HAP-1 (cell line): ENCODE data around the gene CCDC12.
A peak's percentile ranks its signal among the peaks of the same experiment; 100 is the strongest.

Source experiments
- DNase-seq, 2 experiments: peaks; one replicate each; pipeline ENCODE4 v3.0.0-alpha.2; 2016 to 2020; ENCODE audit warnings: low spot score in 2 of 2
- H3K27me3 ChIP-seq: fragments of 250-450 bp; sonication (Bioruptor Pico); 2 replicates; pipeline ENCODE4 v1.5.1; 2020; ENCODE audit warnings: low read depth, mild to moderate bottlenecking, moderate library complexity
- H3K36me3 ChIP-seq: fragments of 250-450 bp; sonication (Bioruptor Pico); replicated peaks from 2 replicates; pipeline ENCODE4 v1.5.1; 2020; ENCODE audit warnings: mild to moderate bottlenecking
- H3K4me1 ChIP-seq: fragments of 250-450 bp; sonication (Bioruptor Pico); 2 replicates; pipeline ENCODE4 v1.5.1; 2020; ENCODE audit warnings: mild to moderate bottlenecking
- H3K4me3 ChIP-seq: fragments of 250-450 bp; sonication (Bioruptor Pico); 2 replicates; pipeline ENCODE4 v1.5.1; 2020; ENCODE audit warnings: mild to moderate bottlenecking, moderate library complexity
- H3K9me3 ChIP-seq: fragments of 250-450 bp; sonication (Bioruptor Pico); 2 replicates; pipeline ENCODE4 v1.5.1; 2020; ENCODE audit warnings: mild to moderate bottlenecking, moderate library complexity
- in situ Hi-C: fragments of 300-500 bp; cut with MboI; formaldehyde crosslinking; loops from 3 replicates; pipeline ENCODE4 v1.14.3; 2020; ENCODE audit warnings: low sequenced_read_pairs, inconsistent platforms, mixed read lengths

CCDC12 gene

DNA sequence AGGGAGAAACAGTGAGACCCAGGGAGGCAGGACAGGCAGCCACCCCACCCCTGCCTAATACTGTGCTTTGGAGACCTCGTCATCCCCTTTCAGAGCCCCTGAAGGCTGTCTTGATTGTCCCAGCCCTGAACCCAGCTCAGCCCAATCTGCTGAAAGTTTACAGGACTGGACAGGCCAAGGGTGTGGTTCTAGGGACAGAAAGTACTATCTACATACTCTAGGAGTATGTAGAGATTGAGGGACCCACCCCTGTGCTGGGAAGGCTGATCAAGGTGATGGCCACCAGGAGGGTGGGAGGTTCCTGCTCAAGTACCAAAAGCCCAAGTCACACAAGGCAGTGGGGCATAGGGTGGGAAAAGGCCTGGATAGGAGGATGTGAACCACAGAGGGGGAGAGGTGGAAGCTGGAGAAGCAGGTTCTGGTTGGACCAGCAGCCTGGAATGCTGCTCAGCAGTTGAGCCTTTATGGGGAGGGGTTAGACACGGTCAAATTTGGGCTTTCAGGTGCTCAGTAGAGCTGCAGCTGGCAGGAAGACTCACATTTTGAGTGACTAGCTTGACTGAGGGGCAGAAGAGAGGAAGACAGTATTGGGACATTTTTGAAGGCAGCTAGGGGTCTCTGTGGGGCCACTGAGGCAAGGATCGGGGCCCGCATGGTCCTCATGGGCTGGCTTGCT is 9.6 kb upstream of the CCDC12 start:
- no peak overlapping the region for H3K4me3 ChIP-seq
- DNase-seq = no peak
- H3K36me3 ChIP-seq = no peaks in the 10 kb centered on the region
- no peaks in the 10 kb centered on the region for H3K27me3 ChIP-seq
- no peaks in the 10 kb centered on the region for H3K4me1 ChIP-seq
- in situ Hi-C loops = no loop called here
- no peaks in the 10 kb centered on the region for H3K9me3 ChIP-seq

DNA sequence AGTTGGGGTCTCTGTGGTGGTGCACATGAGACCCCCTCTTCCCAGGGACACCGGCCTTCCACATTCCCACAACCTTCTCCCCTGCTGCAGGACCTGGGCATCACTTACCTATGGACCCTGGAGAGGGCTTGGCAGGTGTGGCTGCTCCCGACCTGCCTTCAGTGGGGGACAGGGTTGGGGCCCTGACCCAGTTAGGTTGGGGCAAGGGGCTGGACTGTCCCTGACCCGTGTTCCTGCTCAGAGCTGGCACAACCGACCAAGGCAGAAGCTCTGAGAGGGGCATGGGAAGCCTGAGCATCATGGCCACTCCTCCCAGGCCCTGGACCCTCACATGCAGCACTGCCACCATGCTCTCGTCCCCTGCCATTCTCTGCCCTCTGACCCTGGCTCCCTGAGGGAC is 9.0 kb upstream of the CCDC12 start:
- no peaks in the 10 kb centered on the region for H3K9me3 ChIP-seq
- H3K36me3 ChIP-seq = no peaks in the 10 kb centered on the region
- no peaks in the 10 kb centered on the region; the same call in 1 of the 2 replicates for H3K4me1 ChIP-seq
- in situ Hi-C loops = no loop called here
- H3K27me3 ChIP-seq = no peaks in the 10 kb centered on the region
- no peak overlapping the region for H3K4me3 ChIP-seq
- DNase-seq = no peak

DNA sequence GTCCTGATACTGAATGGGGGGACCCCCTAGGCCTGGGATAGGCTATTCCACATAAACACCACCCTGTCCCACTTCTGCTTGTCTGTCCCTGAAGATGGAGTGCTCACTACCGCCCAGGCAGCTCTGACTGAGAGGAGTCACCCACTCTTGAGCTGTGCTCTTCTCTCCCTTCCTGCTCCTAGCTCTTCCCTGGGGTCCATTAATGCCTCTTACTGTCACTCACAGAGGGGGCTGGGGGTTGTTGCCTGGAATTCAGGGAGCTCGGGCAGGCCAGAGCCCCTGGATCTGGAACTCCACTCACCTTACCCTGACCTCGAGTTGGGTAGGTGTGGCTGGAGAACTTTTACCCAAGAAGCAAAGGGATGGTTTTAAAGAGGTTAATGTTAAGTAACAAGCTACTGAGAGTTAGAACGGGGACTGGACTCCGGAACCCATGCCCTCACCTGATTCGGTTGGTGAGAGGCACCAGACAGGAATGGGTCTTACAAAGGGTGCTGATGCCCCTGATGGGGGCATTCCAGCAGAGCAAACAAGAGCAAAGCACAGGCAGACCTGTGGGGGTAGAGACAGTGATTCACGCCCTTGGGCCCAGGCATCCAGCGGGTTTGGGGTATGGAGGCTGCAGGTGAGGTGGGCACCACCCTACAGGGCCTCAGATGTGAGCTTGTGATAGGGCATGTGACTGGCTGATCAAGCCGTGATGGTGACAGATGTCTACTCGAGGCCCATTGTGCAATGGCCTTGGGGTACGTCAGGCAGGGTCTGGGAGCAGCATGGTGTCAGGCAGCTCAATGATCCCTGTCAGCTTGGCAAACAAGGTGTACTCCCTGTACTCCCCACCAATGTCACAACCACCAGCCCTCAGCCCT is 8.3 kb upstream of the CCDC12 start:
- no peak for DNase-seq
- no peaks in the 10 kb centered on the region for H3K9me3 ChIP-seq
- H3K36me3 ChIP-seq = no peaks in the 10 kb centered on the region
- H3K4me1 ChIP-seq = no peaks in the 10 kb centered on the region; the same call in 1 of the 2 replicates
- H3K4me3 ChIP-seq = no peak overlapping the region
- in situ Hi-C loops = no loop called here
- H3K27me3 ChIP-seq = no peaks in the 10 kb centered on the region

DNA sequence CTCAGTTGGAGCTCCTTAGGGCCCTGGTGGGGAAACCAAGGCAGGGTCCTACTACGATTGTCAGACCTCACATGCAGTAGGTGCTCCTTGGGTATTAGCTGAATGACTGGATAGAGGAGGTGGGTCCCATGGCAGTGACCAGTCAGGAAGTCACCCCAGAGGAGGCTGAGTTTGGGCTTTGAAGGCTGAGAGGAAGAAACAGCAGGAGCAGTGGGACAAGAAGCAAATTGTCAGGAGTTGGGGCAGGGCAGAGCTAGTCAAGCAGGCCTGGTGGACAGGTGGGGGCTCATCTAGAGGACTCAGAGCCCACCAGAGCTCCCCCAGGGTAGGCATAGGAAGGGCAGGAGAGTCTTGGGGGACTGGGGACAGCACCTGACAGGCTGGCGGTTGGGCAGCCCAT is 6.0 kb upstream of the CCDC12 start:
- Histone ChIP-seq H3K4me3 (no peak overlapping the region), H3K4me1 (peaks cover 7% of the 10 kb centered on the region), H3K36me3 (no peaks in the 10 kb centered on the region), H3K9me3 (no peaks in the 10 kb centered on the region), H3K27me3 (no peaks in the 10 kb centered on the region)
- in situ Hi-C loops = no loop called here
- DNase-seq = no peak

DNA sequence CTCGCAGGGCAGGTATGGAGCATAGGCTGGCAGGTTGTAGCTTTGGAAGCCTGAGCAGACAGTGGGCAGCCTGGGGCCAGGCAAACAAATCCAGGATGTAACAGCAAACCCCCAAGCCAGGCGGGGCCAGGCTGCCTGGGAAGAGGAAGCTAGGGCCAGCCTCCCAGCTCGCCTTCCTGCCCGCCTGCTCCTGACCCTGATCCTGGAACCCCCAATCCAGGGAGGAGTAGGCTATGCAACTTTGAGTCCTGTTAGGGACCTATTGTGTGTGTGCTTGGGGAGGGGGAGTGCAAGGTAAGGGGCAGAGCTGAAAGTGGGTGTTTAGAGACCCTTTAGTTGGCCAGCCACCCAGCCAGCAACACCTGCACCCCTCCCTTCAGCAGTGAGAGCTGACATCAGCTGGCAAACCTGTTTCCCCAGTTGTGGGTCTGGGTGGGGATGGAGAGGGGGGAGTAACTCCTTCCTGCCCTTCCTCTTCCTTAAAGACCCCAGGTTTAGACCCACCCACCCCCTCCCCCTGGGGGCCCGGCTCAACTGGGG is 5.5 kb upstream of the CCDC12 start:
- H3K4me3 ChIP-seq = no peak overlapping the region
- no peaks in the 10 kb centered on the region for H3K27me3 ChIP-seq
- in situ Hi-C loops = no loop called here
- H3K36me3 ChIP-seq = no peaks in the 10 kb centered on the region
- DNase-seq = no peak
- H3K4me1 ChIP-seq = peaks cover 11% of the 10 kb centered on the region
- no peaks in the 10 kb centered on the region for H3K9me3 ChIP-seq

DNA sequence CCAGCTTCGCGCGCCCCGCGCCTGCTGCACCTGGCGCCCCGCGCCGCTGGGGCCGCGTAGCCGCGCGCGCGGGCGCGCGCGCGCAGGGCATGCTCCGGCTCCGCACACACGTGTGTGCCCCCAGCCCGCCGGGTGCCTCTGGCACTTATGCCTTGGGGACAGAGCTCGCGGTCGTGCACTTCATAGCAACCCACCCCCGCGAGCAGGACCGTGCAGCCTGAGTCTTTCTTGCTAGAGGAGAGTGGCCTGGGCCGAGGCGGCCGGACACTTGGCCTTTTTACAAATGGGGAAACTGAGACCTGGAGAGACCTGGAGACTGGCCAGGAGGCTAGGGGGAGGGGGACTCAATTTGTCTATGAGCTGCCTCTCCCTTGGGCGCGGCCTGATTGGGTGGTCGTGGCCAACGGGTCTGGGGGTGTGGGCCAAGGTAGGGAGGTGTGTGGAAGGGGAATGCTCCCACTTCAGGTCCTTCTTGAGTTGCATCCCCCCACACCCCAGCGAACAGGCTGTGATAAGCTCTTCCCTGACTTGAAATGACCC is 3.5 kb upstream of the CCDC12 start:
- Histone ChIP-seq H3K9me3 (no peaks in the 10 kb centered on the region), H3K4me1 (peaks cover 12% of the 10 kb centered on the region), H3K27me3 (no peaks in the 10 kb centered on the region), H3K36me3 (peaks cover 4% of the 10 kb centered on the region; the same call in 1 of the 2 replicates), H3K4me3 (peak overlapping the region; percentile 46)
- in situ Hi-C loops = no loop called here
- no peak for DNase-seq

DNA sequence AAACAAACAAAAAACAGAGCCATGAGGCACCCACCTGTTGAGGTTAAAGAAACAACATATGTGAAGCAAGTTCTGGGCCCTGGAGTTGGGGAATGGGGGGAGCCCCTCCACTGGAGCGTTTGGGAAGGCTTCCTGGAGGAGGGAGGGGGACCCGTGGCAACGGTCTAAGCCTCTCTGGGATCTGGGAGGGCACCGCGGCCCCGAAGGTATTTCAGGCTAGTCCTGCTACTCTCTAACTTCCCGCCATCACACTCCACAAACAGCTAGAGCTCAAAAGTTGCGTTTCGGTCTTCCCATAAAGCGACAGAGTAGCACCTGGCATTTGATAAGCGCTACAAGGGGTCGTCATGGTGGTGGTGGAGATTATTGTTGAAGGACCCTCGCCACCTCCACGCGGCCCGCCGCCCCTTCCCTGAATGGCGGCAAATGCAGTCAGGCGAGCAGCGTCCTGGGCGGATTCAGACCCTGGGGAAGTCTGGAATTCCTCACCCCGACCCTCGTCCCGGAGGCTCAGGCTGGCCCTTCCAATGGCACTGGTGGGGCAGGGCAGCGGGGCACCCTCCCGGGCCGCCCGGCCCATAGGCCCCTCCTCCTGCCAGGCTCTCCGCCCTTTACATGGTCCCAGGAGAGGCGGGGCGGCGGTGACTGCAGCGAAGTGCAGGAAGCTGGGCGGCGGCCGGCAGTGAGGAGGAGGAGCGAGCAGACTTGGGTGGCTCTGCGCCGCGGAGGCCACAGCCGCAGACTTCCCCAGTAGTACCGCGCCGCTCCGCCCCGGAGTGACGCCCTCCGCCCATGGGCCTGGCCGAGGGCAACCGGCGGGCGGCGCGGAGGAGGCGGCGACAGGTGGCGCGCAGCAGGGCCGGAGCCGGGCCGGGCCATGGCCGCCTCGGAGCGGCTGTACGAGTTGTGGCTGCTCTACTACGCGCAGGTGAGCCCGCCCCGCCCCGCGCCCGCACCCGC is 2.7 kb upstream of the CCDC12 start, which contains the start of gene NBEAL2:
Gene NBEAL2 (plus strand): TSS at position 682 of the 960 bp plus-strand sequence. CDS start 196 bp downstream, at position 878.
- no peaks in the 10 kb centered on the region for H3K9me3 ChIP-seq
- peak within 1 kb of the TSS; percentile 46 for H3K4me3 ChIP-seq
- H3K36me3 ChIP-seq = peaks cover 9% of the 10 kb centered on the region; the same call in 1 of the 2 replicates
- in situ Hi-C loops = no loop called here
- peaks cover 12% of the 10 kb centered on the region for H3K4me1 ChIP-seq
- no peaks in the 10 kb centered on the region for H3K27me3 ChIP-seq
- DNase-seq = peak; percentile 93 to 99

DNA sequence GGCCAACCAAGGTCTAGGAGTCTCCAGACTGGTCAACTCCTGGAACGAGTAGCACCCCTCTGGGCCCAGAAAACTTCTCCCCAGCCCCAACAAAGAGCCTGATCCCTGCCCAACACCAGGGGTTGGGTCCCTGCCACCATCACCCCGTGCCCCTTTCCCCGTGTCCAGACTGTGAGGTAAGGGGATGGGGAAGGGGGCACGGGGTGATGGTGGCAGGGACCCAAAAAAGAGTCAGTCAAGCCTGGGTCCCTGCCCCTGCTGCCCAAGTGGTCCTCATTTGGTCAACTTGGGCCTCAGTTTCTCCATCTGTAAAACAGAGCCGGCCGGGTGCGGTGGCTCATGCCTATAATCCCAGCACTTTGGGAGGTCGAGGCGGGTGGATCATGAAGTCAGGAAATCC is 1.8 kb upstream of the CCDC12 start:
- H3K4me1 ChIP-seq = peaks cover 12% of the 10 kb centered on the region
- peak overlapping the region; percentile 46 for H3K4me3 ChIP-seq
- no peaks in the 10 kb centered on the region for H3K9me3 ChIP-seq
- no peak for DNase-seq
- H3K27me3 ChIP-seq = no peaks in the 10 kb centered on the region
- peaks cover 9% of the 10 kb centered on the region; the same call in 1 of the 2 replicates for H3K36me3 ChIP-seq
- in situ Hi-C loops = no loop called here

DNA sequence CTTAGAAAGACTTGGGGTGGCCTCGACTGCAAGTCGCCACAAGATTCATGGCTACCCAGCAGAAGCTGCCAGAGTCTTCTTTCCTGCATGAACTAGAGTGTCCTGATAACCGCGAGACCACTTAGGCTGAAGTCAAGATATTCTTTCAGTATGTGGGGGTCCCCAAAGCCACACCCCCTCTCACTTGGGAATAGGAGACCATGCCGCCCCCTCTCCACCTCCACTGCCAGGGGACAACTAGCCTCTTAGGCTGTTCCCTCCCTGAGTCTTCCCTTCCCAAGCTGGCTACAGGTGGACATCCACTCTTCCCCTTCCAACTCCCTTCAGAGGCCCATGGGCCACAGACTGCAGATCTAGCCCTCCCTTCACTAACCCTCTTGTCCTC is 1.3 kb upstream of the CCDC12 start:
- H3K36me3 ChIP-seq = peaks cover 9% of the 10 kb centered on the region; the same call in 1 of the 2 replicates
- no peaks in the 10 kb centered on the region for H3K9me3 ChIP-seq
- DNase-seq = no peak
- H3K4me3 ChIP-seq = no peak overlapping the region
- in situ Hi-C loops = no loop called here
- H3K27me3 ChIP-seq = no peaks in the 10 kb centered on the region
- H3K4me1 ChIP-seq = peaks cover 12% of the 10 kb centered on the region

DNA sequence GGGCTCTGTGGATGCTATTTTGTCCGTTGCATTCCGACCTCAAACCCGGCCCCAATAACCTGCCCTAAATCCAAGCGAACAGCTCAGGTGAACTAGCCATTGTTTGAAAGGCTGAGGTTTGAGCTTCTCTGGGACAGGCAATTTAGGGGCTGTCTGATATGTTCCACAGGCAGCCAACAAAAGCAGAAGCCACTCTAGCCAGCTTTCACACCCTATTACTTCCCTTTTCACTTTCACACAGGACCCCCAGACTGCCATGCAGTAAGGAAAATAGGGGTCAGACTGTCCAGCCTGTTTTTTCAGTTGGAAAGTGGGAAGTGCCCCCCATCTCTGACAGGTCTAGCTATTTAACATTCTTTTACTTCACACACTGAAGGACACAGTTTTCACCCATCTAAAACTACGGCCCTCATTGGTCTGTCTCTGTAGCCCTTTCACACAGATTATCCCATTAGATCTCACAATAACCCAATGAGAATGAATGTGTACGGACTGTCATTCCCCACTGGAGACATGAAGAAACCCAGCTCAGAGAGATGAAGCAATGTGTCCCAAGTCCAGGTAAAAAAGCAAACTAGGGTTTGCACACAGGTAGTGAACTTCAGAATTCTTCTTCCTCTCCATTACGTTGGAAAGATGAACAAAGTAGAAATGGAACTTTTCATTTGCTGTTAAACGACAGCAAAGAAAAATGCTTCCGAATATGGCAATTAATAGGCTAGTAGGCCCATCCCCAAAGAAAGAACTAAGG is 1.9 kb downstream of the CCDC12 start:
- no peak for DNase-seq
- H3K9me3 ChIP-seq = no peaks in the 10 kb centered on the region
- in situ Hi-C loops = no loop called here
- no peaks in the 10 kb centered on the region for H3K27me3 ChIP-seq
- H3K4me1 ChIP-seq = peaks cover 12% of the 10 kb centered on the region
- H3K36me3 ChIP-seq = peaks cover 14% of the 10 kb centered on the region
- H3K4me3 ChIP-seq = peak overlapping the region; percentile 96; the same call in 1 of the 2 replicates

DNA sequence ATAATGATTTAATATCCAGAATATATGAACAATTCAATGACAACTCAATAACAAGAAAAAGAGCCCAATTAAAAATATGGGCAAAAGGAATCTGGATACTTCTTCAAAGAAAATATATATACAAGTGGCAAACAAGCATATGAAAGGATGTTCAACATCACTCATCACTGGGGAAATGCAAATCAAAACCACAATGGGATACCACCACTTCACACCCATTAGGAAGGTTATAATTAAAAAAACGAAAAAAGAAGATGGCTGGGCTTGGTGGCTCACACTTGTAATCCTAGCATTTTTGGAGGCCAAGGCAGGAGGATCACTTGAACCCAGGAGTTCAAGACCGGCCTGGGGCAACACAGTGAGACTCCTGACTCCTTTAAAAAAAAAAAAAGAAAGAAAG is 4.1 kb downstream of the CCDC12 start:
- H3K4me3 ChIP-seq = no peak overlapping the region
- no peaks in the 10 kb centered on the region for H3K27me3 ChIP-seq
- in situ Hi-C loops = no loop called here
- no peak for DNase-seq
- H3K9me3 ChIP-seq = no peaks in the 10 kb centered on the region
- peaks cover 21% of the 10 kb centered on the region for H3K36me3 ChIP-seq
- H3K4me1 ChIP-seq = peaks cover 5% of the 10 kb centered on the region; the same call in 1 of the 2 replicates

DNA sequence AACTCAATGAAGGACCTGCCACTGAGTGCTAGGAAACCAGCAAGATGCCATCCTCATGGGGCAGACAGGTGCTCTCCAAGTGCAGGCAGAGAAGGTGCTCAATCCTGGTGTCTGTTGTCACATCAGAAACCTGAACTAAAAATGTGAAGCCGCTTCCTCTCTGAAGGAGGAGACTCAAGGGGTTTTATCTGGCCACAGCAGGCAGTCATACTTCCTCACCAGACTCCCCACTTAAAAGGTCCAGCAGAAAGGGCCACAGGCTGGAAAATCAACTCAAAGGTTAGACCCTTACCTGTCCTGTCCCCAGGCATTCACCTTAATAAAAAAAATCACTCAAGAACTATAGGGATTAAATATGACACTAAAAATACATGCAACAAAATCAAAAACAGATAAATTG is 4.8 kb downstream of the CCDC12 start:
- no peak for DNase-seq
- no peaks in the 10 kb centered on the region for H3K4me1 ChIP-seq
- H3K9me3 ChIP-seq = no peaks in the 10 kb centered on the region
- in situ Hi-C loops = no loop called here
- H3K36me3 ChIP-seq = peaks cover 21% of the 10 kb centered on the region
- no peaks in the 10 kb centered on the region for H3K27me3 ChIP-seq
- no peak overlapping the region for H3K4me3 ChIP-seq
